HG02763 (cell line): Measurements from ENCODE around the gene SAFB2.

Experiments
- ATAC-seq: cut with Tn5 transposase; IDR thresholded peaks from one replicate; pipeline ENCODE4 v1.9.1; 2021; ENCODE audit warnings: mild to moderate bottlenecking, moderate library complexity; ENCODE audit not compliant: unreplicated experiment

SAFB2 gene

GRCh38 chr19:5622465-5623396 is at the start of gene SAFB2, which contains the start of gene SAFB:
SAFB2 (minus strand) TSS chr19:5622776; CDS start chr19:5622715, 61 bp downstream.
SAFB (plus strand) TSS chr19:5623083; CDS start chr19:5623206, 123 bp downstream.
- peak; percentile 89 for ATAC-seq

DNA sequence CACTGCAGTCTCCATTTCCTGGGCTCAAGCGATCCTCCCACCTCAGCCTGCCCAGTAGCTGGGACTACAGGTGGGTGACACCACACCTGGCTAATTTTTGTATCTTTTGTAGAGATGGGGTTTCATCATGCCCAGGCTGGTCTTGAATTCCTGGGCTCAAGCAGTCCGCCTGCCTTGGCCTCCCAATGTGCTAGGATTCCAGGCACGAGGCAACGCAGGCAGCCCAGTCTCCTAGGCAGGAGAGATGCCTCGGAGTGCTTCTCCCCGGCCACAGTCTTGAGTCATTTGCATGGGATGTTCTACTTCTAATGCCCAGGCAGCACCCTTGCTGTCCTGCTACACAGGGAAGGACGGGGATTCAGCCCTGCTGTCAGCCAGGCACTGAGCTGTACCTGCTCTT is 49.0 kb upstream of the SAFB2 start:
- no peak for ATAC-seq

GRCh38 chr19:5669212-5669611 is 46.6 kb upstream of the SAFB2 start:
- ATAC-seq: no peak

- ATAC-seq: no peak
These were observed 45.2 kb upstream of the SAFB2 start for GRCh38 chr19:5667751-5668271.

DNA sequence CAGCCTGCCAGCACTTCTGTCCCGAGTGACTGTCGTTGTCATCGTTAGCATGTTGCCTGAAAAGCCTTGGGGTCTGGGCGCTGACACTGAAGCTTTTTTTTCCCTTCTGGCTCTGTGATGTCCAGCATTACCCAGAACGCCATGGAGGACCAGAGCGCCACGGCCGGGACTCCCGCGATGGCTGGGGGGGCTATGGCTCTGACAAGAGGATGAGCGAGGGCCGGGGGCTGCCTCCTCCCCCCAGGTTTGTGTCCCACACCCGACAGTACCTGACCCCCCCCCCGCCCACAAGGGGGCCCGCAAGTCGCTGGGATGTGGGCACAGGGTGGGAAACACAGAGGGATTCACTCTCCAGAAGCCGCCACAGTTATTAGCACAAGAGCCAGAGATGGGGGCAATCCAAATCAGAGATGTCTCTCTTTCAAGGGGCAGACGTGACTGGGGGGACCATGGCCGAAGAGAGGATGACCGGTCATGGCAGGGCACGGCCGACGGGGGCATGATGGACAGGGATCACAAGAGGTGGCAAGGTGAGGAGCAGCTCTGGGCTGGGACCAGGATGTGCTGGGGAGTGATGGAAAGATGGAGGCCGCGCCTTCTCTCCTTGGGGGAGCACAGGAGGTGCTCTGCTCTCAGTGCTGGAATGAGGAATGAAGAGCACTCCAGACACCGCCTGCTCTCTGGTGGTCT is 44.5 kb upstream of the SAFB2 start:
- ATAC-seq: no peak

DNA sequence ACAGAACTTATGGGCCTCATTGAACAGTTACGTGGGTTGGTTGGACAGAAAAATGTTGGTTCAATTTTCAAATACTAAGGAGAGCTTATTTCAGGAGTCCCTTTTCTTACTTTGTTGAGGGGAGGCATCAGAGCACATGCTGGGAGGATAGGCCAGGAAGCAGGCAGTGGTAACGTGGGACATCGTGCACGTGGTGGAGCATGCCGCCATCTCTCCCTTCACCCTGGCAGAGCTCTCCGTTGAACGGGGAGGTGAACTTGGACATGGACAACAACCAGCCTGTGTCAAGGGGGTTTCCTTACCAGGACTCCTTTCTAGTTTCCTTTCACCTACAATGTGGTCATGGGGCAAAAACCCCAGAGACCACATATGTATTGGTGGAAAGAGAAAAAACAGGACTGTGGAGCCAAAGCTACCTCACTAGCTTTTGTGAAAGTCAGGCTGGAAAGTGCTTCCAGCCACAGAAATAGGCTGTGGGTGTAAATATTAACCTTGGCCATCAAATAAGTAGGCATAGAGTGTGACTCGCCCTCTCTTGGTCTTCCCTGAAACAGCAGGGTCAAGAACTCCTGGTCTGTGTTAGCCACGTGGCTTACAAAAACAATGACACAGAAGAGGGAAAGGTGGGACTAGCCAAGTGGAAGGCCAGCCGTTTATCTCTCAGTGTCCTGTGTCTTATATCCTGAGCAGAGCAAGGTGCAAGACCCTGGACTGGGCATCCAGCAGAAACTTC is 43.4 kb upstream of the SAFB2 start:
- ATAC-seq: no peak

GRCh38 chr19:5664515-5664914 is 41.9 kb upstream of the SAFB2 start:
- no peak for ATAC-seq

DNA sequence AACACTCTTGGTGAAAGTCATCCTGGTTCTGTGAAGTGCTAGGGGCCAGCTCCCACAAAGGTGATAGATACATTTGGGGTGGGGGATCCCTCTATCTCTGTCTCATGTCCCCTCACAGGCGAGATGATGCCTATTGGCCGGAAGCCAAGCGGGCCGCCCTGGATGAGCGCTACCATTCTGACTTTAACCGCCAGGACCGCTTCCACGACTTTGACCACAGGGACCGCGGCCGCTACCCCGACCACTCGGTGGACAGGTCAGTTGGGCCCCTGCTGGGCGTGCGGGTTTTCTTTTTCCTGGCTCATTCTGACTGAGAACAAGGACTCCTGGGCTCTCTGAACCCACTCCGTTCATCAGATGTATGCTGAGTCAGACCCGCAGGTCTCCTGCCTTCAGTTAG is 41.3 kb upstream of the SAFB2 start:
- ATAC-seq: no peak

- ATAC-seq: no peak
These were observed 38.9 kb upstream of the SAFB2 start for GRCh38 chr19:5661483-5661882.

GRCh38 chr19:5655412-5655811 is 32.8 kb upstream of the SAFB2 start:
- no peak for ATAC-seq

GRCh38 chr19:5654931-5655330 is 32.4 kb upstream of the SAFB2 start:
- no peak for ATAC-seq

- ATAC-seq: no peak
These were observed 29.7 kb upstream of the SAFB2 start for GRCh38 chr19:5652261-5652660.

GRCh38 chr19:5651361-5651760 is 28.8 kb upstream of the SAFB2 start:
- ATAC-seq: no peak

GRCh38 chr19:5648464-5648863 is 25.9 kb upstream of the SAFB2 start:
- ATAC-seq: no peak

DNA sequence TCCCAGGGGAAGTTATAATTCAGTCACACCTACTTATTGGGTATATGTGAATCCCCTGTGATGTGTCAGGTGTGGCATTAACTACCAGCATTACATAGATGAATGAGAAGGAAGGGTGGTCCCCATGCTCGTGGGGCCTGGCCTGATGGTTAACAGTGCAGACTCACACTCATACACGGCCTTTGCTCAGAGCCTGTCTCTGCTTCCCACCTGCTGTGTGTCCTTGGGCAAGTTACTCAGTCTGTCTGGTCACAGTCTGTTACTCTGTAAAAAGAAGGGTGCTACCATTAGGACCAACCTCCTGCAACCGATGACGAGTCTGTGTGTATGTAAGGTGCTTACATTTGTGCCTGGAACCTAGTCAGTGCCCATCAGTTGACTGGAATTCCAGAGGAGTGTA is 24.1 kb upstream of the SAFB2 start:
- ATAC-seq: no peak

DNA sequence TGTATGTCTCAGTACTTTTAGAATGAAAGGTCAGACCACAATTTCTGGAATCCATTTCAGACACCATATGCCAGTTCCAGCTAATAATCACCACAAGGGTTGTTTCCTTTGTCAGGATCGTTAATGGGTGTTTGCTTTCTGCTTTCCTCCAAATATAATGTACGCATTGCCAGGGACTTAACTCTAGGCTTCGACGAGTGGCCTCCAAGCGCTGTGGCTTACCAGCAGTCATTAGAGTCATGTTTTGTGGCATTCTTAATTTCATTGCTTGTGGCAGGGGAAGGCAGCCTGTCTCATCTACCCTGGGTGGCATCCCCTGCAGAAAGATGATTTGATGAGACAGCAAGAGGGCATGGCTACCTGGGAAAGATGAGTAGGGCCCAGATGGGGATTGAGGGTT is 22.8 kb upstream of the SAFB2 start:
- ATAC-seq: no peak

DNA sequence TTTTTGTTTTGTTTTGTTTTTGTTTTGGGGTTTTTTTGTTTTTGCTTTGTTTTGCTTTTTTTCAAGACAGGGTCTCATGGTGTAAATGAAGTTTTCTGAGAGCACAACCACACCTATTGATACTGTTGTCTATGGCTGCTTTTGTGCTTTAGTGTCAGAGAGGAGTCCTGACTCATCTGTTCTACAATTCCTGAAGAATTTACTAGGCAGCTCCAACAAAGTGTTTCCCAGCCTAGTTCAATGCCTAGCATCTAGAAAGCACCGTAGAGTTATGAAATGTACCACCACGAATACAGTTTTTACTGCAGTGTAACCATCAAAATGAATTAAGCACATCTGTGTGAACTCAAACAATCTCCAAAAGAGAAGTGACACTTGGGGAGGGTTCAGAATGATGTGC is 21.5 kb upstream of the SAFB2 start:
- no peak for ATAC-seq

- ATAC-seq: no peak
These were observed 20.5 kb upstream of the SAFB2 start for GRCh38 chr19:5643060-5643459.

DNA sequence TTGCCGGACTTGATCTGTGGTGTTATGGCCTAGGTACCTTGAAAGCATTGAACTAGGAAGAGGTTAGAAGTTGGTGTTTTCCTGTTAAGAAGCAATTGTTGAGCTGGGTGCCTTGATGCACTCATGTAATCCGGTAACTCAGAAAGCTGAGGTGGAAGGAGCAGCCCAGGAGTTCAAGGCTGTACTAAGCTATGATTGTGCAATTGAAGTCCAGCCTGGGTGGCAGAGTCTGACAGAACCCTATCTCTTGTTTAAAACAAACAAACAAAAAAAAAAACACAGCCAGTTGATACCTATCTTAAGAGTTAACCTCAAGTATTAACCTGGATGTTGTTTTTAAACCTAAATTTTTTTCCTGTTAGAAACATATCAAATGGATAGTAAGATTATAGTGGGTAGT is 19.6 kb upstream of the SAFB2 start:
- ATAC-seq: no peak

DNA sequence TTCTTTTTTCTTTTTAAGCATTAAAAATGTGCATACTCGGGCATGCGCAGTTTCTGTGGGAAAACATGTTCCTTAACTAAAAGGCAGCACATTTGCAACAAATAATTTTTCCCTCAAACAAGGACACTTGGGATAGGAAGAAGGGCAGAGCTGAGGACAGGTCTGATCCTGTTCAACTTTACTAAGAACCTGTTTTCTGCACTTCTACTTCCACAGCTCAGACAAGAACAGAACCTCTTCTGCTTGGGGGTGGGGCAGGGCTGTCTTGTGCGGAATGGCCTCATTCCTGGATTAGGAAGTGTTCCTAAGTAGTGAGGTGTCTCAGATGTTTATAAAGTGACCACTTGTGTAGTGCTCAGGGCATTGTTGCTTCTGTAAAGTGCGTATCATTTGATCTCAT is 18.6 kb upstream of the SAFB2 start:
- no peak for ATAC-seq

- ATAC-seq: no peak
These were observed 15.4 kb upstream of the SAFB2 start for GRCh38 chr19:5637971-5638370.
